Fibroblast of the conjunctiva (primary cell): ENCODE measurements around the gene XAB2.

ENCODE experiments used
- DNase-seq: peaks from one replicate; pipeline ENCODE4 v3.0.0-alpha.2; 2010; ENCODE audit warnings: low read depth

XAB2 gene

DNA sequence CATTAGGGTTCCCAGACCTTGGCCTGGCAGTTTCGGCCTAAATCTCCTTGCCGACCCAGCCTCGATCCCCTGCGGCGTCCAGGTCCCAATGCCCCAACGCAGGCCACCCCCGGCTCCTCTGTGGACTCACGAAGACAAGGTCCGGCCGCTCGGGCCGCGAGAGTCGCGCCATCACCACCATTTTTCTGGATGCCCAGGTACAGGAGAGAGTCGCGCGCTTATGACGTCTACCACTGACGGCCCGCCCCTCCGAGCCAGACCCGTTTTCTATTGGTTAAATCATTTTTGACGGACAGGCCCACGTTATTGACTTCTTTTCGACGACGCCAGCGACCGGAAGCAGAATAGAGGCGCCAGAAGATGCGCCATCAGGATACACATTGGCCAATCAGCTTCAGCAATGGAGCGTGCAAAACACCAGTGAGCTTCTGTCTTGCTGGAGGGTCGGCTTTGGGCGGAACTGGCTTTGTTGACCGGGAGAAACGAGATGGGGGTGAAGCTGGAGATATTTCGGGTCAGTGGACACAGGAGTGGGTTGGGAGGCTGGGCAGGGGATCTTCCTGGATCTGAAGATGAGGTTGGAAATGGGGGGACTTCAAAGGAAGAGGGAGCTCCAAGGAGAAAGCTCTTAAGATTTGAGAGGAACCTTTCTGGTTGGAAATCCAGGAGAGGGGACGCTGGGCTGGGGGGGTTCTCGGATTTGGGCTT, at the start of gene XAB2, which contains the start of gene PET100:
XAB2 (minus strand) TSS at position 199 of the 708 bp plus-strand sequence; CDS start at position 181, 18 bp downstream.
PET100 (plus strand) TSS at position 447 of the 708 bp plus-strand sequence; CDS start at position 488, 41 bp downstream.
- peak; percentile 98 for DNase-seq

DNA sequence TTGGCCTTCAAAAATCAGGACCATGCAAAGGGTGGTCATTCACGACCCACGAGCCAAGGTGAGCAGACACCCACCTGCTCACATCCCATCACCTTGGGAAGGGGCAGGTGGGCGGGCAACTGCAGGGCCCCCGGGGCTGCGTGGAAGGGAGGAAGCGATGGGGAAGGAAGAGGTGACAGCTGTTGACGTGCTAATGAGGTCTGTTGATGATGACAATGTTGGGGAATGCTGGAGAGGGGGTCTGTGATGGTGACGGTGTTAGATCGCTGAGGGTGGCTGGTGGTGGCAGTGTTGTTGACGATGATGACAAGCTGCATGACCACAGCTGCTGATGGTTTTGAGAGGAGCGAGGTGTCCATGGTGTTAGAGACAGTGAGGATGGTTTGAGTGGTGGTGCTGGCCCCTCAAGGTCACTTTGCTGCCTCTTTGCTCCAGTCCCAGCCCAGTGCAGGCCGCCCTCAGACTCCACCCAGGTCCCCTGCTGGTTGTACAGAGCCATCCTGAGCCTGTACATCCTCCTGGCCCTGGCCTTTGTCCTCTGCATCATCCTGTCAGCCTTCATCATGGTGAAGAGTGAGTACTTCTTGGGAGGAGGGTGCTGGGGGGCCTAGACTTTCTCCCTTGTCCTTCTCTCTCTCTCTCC, 48.4 kb upstream of the XAB2 start:
- DNase-seq, result no peak

DNA sequence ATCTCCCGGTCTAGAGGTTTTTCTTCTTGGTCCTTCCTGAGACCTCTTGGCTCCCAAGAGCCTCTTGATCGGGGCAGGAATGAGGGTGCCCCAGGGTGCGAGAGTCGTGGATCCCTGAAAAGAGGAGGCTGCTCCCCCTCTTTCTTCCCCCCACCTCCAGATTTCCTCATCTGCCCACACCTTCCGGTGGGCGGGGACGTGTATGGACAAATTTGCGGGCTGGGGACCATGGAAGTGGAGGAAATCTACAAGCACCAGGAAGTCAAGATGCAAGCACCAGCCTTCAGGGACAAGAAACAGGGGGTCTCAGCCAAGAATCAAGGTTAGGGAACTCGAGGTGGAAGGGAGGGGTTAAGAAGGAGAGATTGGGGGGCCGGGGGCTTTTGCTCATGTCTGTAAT, 47.5 kb upstream of the XAB2 start, which contains the start of gene MCEMP1:
MCEMP1 (plus strand) TSS at position 237 of the 400 bp plus-strand sequence; CDS start at position 268, 31 bp downstream.
- no peak for DNase-seq

DNA sequence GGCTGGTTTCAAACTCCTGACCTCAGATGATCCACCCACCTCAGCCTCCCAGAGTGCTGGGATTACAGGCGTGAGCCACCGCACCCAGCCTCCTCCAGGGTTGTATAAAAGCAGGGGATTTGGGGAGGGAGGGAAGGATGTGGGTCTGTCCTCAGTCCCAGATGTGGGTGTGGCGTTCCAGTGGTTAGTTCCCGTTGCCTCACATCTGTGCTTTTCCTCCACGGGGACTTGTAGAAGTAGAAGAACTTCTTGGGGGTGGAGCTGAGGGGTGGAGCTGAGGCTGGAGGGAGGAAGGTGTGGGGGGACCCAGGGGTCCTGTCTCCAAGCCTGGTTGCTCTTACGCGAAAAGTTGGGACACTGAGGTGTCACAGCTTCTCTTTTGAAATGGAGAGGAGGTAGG, 47.0 kb upstream of the XAB2 start:
- no peak for DNase-seq

DNA sequence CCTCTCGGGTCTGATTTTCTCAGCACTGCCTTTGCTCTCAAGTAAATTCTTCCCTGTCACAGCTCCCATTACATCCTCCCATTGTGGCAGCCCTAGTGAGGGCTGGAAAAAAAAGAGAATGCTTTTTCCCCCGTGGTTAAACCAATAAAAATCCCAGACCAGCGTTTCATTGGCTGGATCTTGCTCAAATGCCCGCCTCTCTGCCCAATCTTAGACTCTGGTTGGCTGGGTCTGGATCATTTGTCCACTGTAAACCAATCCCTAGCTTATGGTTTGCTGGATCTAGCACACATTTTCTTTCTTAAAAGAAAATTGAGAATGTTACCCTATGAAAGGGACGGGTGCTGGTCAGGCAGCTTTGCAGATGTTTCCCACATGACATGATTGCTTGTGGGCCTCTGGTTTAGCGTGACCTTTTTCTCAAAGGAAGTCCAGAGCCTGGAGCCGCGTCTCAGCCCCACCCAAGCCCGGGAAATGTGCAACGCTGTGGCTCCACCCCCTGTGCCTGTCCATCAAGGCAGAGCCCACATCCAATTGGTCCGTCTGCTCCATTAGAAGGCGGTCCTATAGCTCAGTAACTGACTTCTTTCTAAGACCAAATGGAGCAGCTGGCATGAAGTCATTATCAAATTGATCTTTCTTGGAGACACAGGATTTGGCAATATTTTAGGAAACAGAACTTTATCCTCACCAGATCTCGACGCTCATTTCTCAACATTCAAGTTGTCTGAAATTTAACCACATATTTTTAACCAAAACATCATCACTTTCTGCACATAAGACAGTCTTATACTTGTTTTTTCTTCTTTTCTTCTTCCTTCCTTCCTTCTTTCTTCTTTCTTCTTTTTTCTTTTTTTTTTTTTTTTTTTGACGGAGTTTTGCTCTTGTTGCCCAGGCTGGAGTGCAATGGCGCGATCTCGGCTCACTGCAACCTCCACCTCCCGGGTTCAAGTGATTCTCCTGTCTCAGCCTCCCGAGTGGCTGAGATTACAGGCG, 45.0 kb upstream of the XAB2 start:
- peak; percentile 64 for DNase-seq

DNA sequence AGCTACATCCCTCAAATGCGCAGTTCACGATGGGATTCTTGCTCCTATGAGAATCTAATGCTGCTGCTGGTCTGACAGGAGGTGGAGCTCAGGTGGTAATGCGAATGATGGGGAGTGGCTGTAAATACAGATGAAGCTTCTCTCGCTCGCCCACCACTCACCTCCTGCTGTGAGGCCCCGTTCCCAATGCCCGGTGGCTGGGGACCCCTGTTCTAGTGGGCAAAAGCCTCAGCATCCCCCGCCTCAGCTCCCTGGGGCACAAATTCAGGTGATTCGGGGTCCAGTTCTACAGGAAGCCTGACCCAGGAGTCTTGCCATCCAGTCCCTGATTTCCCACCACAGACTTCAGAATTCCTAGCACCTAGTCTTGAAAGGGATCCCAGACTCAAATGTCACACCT, 43.2 kb upstream of the XAB2 start:
- DNase-seq, result no peak

DNA sequence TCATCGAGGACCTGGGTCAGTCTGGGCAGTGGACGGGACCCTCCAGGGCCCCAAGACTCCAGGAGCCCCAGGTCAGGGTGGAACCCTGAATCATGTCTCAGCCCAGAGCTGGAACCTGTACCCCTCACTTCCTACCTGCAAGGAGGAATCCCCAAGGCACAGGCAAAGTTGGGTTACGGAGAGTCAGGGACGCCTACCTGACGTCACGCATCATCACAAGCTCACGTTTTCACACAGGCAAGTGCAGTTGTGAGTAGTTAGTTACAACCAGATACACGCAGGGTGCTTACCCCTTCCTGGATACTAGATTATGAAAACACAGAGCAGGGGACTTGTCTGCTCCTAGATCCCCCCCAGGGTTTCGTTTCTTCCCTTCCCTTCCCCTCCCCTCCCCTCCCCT, 41.4 kb upstream of the XAB2 start:
- DNase-seq, result no peak

DNA sequence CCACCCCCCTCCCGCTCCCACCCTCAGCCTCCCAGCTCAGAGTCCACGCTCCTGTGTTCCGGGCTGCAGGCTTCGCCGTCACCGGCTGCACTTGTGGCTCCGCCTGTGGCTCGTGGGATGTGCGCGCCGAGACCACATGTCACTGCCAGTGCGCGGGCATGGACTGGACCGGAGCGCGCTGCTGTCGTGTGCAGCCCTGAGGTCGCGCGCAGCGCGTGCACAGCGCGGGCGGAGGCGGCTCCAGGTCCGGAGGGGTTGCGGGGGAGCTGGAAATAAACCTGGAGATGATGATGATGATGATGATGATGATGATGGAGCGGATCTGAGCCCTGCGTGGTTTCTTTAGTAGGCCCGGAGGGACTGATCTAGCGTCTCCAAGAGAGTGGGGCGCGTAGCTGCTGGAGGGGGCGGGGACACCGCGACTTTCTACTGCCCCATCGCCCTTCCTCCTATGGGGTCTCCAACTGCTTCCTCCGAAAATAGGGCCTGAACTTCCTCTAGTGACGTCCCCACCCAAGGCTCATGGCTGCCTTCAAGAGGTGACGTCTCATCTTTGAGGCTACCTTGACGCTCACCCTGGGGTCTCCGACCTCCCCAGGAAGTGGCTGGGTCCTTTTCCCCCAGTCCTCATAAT, 40.9 kb upstream of the XAB2 start:
- DNase-seq, result no peak

DNA sequence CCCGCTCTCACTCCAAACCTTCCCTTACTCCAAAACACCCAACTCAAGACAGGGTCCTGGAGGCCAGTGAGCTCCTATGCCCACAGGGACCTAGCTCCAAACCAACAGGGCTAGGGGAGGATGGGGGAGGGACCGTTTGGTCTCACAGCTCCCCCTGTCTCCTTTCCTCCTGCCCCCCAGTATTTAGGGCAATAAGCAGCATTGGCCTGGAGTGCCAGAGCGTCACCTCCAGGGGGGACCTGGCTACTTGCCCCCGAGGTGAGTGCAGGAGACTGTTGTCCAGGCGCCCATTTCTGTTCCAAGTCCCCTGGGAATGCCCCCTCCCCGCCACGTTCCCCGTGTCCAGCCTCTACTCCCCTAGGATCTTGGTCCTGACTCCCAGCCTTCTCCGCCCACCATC, 40.3 kb upstream of the XAB2 start:
- no peak for DNase-seq

DNA sequence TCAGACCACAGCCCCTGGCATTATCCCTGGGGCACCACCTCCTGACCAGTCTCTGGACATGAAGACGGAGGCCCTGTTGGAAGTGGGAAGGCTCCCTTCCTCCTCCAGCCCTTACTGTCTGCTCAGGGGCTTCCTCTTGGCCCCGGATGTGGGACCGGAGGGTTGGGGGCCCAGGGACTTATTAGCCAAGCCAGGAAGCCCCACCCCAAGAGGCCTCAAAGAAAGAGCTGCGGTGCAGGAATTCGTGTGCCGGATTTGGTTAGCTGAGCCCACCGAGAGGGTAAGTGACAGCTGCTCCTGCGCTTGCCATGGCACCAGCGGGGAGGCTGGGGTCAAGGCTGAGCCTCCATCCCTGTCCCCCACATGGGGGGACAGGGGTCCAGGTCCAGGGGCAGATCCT, 39.5 kb upstream of the XAB2 start, which contains the start of gene RETN:
RETN (plus strand) TSS at position 208 of the 400 bp plus-strand sequence. CDS start 278 bp downstream, outside the sequence.
- no peak for DNase-seq

DNA sequence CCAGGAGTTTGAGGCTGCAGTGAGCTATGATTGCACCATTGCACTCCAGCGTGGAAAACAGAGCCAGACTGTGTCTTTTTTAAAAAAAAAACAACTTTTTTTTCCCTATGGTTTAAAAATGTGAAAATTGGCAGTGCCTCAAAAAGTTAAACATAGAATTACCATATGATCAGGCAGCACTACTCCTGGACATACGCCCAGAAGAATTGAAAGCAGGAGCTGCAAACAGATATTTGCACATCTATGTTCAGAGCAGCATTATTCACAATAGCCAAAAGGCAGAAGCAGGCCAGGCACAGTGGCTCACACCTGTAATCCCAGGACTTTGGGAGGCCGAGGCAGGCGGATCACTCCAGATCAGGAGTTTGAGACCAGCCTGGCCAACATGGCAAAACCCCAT, 35.7 kb upstream of the XAB2 start:
- DNase-seq, result peak; percentile 82

DNA sequence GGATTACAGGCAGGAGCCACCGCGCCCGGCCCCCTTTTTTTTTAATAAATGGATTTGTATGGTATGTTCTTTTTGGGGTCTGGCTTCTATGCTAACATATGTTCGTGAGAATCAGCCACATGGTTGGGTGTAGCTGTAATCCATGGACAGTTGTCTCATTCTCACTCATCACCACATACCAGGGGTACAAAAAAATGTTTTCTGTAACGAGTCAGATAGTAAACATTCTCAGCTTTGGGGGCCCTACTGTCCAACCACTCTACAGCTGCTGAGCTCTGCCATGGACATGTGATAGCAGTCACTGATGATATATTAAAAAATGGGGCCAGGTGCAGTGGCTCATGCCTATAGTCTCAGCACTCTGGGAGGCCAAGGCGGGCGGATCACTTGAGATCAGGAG, 34.4 kb upstream of the XAB2 start:
- DNase-seq, result no peak

DNA sequence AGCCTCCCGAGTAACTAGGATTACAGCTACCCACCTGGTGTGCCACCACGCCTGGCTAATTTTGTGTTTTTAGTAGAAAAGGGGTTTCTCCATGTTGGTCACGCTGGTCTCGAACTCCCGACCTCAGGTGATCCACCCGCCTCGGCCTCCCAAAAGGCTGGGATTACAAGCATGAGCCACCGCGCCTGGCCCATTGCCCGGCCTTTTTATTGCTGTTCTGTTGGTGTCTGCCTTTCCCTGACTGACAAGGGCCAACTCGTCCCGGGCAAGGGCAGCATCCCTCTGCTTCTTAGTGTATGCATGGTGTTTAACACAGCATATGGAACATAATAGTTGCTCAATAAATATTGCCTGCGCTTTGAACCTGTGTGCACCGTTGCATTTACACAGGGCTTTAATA, 33.3 kb upstream of the XAB2 start:
- DNase-seq, result no peak

DNA sequence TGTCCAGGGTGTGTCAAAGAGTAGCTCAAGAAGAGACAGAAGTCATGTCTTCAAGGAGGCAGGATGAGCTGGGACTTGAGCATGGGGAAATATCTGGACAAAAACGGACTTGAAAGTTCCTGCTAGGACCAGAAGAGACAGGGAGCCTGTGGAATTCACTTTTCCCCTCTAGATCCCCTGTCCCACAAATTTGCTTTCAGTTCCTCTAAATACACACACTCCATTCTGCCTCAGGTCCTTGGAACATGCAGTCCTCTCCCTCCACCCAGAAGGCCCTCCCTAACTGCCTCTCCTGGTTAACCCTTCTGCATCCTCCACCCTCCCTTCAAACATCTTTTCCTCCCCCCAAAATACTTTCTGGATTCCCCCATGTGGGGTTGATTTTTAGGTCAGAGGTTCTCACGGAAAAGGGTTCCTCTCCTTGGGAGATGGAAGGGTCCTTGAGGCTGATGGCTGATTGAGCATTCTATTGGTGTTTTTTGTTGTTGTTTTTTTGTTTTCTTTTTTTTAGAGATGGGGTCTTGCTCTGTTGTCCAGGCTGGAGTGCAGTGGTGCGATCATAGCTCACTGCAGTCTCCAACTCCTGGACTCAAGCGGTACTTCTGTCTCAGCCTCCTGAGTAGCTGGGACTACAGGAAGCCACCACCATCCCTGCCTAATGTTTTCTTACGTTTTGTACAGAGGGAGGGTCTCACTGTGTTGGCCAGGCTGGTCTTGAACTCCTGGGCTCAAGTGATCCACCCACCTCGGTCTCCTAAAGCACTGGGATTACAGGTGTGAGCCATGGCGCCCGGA, 32.6 kb upstream of the XAB2 start:
- no peak for DNase-seq

DNA sequence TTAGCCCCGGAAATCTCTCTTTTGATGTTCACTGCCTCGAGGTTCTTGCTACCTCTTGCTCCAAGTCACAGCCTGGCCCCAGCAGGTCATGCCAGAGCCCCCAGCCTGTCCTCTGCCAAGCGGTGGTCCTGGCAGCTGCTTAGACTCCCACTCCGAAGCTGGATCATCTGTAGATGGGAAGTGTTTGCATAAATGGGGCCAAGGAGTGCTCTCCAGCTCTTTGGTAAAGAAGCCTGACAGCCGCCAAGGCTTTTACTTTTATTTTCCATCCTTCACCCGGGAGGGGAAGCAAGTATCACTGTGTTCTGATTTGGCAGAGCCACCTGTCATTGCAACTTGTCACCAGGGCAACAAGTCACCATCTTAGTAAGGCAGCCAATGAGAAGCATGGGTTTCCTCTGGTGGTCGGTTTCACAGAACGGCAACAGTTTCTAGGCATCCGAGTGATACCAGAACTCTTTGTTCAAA, 28.9 kb upstream of the XAB2 start:
- DNase-seq, result no peak

DNA sequence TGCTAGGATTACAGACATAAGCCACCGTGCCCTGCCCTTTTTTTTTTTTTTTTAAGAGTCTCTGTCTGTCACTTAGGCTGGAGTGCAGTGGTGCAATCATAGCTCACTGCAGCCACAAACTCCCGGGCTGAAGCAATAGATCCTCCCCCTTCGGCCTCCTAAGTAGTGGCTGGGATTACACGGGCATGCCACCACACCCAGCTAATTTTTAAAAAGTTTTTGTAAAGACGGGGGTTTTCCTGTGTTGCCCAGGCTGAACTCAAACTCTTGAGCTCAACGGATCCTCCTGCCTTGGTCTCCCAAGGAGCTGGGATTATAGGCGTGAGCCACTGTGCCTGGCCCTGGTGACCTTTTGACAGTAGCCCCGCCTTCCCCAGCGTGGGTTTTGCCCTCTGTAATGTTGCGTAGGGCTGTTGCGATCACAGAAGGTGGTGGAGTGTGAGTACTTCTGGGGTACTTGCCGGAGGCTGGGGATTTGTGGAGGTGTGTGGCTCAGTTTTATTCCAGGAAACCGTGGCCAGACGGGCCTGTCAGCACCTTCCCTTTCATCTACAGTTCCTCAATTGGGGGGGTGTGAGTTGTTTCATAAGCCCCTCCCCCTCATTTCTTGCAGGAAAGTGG, 27.9 kb upstream of the XAB2 start:
- no peak for DNase-seq

DNA sequence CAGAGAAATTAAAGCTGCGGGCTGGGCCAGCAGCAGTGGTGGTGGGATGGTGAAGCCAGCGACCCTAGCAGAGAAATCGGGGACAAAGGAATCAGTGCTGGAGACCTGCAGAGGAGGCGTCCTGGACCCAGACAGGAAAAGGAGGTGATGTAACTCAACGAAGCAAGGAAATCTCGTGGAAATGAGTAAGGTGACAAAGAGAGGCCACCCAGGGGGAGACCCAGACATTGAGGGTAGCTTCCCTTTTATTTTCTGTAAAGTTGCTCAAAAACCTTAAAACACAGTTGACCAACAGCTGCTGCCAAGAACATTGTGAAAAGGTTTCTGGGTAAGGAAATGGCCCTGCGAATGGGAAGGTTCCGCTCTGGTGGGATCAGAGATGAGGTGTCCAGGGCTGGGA, 26.2 kb upstream of the XAB2 start:
- no peak for DNase-seq

DNA sequence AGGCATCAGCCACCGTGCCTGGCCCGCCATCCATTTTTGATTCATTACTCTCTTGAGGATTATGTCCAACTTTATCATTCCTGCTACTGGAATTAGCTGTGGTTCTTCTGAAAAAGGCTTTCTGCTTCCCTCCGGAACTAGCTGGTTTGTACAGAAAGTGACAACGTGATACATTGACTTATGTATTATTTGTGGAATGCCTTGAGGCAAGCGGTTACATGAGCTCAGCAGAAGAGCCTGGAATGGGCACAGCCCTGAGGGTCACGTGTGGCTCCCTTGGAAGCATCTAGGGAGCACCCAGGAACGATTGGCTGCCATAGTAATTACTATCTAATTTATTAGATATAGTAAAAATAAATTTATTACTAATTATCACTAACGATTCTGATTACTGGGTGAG, 25.1 kb upstream of the XAB2 start:
- DNase-seq, result no peak

DNA sequence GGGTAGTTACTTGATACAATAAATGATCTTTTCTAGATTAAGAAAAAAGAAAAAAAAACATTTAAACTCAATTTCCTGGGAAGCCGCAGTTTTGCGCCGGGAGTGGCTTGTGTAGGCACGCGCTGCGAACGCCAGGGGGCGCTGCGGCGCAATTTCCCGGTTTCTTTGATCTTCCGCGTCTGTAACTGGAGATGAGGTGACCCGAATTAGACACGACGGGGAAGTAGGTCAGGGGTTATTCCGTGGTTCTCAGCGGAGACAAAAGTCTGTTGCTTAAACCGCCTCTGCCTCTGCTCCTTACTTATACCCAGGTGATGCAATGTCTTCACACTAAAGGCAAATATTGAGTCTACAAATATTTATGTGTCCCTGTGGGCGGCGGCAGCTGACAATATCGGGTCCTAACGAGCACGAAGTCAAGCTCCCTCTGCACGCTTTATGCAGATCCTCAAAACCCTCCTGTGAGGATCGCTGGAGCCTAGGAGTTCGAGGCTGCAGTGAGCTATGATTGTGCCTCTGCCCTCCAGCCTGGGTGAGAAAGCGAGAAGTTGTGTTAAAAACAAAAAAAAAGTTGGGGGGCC, 22.8 kb upstream of the XAB2 start:
- DNase-seq, result peak; percentile 67

DNA sequence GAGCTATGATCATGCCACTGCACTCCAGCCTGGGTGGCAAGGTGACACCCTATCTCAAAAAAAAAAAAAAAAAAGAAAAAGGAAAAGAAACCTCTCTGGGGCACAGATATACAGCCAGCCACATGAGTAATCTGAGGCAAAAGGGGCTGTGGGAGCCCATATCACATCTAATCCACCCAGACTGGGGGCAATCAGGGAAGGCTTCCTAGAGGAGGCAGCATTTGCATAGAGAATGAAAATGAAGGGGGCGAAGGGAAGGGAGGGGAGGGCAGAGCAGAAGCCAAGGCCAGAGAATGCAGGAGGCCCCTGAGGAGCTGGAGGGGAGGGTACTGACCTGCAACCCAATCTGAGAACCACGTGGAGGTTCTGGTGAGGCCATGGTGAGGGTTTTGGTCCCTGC, 20.8 kb upstream of the XAB2 start:
- no peak for DNase-seq
